DMS153 treated with DMSO at 0.1 percent for 48 hours (cell line): Measurements from ENCODE around the gene SLC24A3.
"Not testable (repeated sequence)": the region's sequence is repeated elsewhere in the genome, so short reads cannot be mapped to it uniquely, and the experiment has no call there.

ENCODE experiments used
- DNase-seq: peaks from one replicate; lab custom pipeline; 2025; ENCODE audit not compliant: unreplicated experiment; lab: John Stamatoyannopoulos, UW

The SLC24A3 gene

DNA sequence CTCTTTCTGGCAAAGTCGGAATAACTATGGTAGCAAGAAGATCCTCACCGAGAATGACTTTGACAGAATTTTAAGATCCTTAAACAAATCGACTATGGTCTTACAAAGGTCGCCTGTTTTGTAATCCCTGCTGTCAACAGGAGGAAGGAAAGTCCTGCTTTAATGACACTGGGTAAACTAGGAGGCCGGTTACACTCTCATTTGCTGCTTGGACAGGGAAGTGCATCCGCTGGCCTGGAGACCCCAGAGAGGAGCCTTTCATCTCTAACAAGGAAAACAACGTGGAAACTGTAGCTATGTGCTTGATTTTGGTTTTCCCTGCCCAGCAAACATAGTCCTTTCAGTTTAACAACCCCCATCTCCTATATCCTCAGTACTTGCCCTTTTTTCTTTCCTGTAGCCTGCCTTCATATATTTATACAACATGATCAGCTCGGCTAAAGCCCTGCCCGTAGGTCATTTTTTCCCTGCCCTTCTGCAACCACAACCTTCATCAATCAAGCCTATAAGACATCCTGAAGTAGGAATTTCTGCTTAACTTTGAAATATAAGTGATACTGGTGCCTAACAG is 448.5 kb downstream of the SLC24A3 start:
- no peak for DNase-seq

GRCh38 chr20:19661717-19662636 is 449.5 kb downstream of the SLC24A3 start:
- peak; percentile 59 for DNase-seq

DNA sequence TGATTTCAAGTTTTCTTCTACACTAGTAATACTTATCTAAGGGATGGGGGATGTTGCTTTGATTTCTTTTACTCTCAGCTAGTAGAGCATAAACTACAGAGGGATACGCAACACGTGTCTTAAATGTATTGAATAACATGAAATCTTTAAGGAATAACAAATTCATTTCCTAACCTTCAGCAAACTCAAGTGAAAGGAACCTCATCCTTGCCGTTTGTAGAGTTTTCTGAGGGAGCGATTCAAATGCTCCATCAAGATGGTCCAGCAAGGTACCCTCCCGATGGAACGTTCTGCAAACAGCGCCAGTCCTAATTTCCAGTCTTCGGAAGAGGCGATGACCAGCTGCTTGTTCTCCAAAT is 450.2 kb downstream of the SLC24A3 start:
- DNase-seq: no peak

DNA sequence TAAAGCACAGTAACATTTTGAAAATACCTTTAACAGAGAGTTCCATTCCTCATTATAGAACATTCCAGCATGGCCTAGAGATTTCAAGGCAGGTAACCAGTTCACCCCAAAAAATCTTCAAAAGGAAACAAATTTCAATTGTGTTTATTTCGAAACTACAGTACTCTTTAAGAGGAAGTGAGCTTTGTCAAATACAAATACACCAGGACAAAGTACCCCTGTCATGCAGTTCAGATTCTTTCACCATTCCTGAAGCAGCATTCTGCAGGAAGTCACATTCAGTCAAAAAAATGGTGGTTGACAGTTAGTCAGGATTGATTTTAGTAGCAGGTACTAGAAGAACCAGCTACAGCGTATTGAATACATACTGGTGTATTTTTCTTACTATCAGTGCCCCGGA is 456.0 kb downstream of the SLC24A3 start:
- no peak for DNase-seq

- no peak for DNase-seq
Measured at GRCh38 chr20:19670829-19671228, 458.4 kb downstream of the SLC24A3 start.

DNA sequence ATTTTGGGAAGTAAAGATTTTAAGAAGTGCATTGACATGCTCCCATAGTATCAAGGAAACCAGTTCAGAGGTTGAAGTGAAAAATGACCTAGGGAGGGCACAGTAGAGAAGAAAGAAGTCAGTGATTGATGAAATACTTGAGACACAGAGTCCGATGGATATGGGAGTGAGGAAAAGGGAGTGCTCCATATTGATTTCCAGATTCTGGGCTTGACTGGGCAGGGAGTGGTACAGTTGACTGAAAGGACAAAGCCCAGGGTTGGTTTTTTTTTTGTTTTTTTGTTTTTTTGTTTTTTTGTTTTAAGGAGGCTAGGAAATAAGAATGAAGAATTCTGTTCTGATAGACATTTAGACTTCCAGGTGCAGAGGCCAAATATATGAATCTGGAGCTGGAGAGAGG is 458.9 kb downstream of the SLC24A3 start:
- DNase-seq: no peak

DNA sequence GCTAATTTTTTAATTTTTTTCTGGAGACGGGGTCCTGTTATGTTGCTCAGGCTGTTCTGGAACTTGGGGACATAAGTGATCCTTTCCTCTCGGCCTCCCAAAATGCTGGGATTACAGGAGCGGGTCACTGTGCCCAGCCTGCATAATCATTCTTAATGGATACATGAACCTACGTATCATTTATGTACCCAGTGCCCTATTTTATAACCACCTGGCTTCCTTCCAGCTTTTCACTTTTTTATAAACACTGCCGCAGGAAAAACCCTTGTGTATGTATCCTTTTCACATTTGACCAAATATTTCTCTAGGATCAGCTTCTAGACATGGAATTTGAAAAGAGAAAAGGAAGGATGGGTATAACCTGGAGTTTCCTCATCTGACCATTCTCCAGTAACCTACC is 460.1 kb downstream of the SLC24A3 start:
- peak; percentile 11 for DNase-seq

GRCh38 chr20:19673575-19673974 is 461.1 kb downstream of the SLC24A3 start:
- no peak for DNase-seq

- DNase-seq: no peak
Measured at GRCh38 chr20:19676202-19676601, 463.8 kb downstream of the SLC24A3 start.

DNA sequence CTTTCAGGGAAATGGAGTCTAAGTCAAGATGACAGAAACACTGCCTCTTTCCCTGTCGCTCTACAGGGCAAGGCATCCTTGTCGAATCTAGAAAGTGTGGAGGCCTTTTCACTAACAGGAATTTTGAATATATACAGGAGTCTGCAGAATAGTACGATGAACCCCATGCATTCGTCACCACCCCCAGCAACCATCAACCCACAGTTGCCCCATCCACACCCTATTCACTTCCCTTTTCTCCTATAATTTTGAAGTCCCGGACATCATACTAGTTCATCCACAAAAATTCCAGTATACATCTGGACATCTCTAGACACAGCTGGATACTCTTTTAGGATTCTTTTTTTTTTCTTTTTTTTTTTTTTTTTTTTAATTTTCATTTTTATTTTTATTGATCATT is 464.9 kb downstream of the SLC24A3 start:
- DNase-seq: no peak

GRCh38 chr20:19678591-19678990 is 466.1 kb downstream of the SLC24A3 start:
- not testable (repeated sequence) for DNase-seq

GRCh38 chr20:19679900-19680495 is 467.6 kb downstream of the SLC24A3 start:
- DNase-seq: no peak

- no peak for DNase-seq
Measured at GRCh38 chr20:19682249-19682648, 469.8 kb downstream of the SLC24A3 start.

DNA sequence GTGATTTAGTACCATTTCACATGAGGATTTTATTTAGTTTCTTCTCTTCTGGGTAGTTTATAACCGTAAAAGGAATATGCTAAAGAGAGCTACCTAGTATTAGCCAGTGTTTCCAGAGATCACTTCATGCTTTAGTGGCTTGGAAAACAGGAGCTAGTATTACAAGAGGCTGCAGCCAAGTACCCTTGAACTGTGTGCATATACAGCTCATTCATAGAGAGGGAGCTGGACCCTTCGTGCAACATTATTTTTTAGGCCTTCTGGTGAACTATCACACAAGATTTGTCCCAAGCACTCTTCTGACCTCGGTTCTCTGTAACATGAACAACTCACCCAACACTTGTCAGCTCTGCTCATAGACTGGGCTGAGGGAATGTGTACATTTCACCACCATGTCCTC is 470.7 kb downstream of the SLC24A3 start:
- no peak for DNase-seq

DNA sequence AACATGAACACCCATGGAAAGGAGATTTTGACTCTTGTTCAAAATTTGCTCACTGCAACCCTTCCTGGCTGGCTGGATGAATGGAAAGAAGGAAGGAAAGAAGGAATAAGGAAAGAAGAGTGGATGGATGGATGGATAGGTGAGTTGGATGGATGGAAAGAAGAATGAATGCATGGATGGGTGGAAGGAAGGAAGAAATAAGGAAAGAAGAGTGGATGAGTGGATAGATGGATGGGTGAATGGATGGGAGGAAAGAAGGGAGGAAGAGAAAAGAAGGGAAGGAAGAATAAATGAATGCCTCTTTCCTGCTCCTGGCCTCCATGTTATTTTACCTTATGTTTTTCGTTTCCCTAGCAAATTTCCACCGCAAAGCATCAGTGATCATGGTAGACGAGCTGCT is 471.4 kb downstream of the SLC24A3 start:
- DNase-seq: no peak

DNA sequence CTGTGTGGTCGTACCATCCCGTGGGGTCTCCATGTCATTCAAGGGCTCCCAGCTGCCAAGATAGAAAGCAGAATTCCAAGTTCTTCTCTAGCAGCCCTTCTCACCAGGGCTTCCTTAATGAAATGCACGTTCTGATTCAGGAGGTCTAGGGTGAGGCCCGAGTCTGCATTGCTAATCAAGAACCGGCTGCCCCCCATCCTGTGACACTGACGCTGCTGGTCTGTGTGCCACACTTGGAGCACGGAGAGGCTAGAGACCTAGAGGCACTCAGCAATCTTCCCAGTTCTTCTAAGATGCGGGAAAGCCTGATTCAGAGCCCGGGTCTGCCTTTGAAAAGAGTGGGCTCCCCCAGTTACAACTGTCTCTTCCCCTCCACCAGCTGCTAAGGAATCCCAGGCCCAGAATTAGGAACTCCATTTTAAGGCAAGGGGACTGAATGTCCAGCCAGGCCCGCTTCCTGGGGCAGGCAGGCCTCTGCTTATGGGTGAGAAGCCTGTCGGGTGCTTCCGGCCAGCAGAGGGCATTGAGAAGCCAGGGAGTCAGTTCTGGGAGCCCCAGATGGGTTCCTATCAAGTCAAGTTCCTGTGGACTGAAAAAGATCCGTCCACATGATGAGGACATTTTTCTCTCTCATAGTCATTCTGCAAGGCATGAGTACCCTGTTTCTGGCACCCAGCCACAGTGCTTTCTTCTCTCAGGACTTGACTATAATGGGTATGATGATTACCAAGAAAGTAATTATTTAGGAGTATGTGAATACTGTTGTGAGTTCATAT is 475.8 kb downstream of the SLC24A3 start:
- DNase-seq: peak; percentile 20

GRCh38 chr20:19690462-19690861 is 478.0 kb downstream of the SLC24A3 start:
- DNase-seq: no peak

DNA sequence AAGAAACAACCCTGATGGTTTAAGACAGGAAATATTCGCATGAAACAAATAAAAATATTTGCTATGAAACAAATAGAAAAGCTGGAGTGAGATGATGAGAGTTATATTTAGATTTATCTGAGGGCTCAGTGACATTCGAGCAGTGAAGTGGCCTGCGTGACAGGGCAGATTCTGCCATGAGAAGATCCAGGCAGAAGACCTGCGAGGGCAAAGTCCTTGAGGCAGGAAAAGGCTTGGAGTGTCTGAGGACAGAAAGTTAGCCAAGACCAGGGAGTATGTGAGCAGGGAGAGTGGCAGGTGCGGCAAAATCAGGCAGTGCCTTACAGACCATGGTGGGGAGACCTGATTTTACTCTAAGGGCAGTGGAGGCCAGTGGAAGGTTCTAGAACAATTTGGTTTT is 478.7 kb downstream of the SLC24A3 start:
- no peak for DNase-seq

DNA sequence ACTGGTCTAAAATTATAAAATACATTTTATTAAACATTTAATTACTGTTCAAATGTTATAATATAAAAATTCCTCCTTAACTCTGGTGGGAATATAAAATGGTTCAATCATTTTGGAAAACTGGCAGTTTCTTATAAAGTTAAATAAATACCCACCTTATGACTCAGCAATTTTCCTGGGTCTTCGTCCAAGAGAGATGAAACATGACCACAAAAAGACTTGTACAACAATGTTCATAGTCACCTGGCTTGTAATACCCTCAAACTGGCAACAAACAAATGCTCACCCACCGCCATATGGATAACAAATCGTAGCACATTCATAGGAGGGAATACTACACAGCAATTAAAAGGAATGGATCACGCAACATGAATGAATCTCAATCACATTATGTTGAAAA is 479.7 kb downstream of the SLC24A3 start:
- DNase-seq: no peak

DNA sequence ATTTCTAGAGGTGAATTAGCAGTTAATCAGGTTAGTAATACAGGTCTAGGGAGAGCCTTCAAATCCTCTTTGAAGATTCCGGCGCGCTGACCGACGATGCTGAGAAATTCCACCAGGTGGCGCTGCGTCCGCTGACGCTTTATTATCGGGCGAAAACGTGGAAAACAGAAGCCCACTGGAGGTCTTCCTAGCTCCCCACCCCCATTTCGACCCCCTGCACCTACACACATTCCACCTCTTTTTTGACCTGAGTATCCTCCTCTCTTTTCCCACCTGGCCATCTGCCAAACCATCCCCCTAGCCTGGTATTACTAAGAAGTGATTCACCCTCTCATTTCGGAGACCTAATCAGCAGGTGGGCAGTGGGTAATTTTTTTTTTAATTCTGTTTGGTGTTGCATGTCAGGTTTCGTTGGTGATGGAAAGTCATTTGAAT is 480.3 kb downstream of the SLC24A3 start:
- peak; percentile 3 for DNase-seq

DNA sequence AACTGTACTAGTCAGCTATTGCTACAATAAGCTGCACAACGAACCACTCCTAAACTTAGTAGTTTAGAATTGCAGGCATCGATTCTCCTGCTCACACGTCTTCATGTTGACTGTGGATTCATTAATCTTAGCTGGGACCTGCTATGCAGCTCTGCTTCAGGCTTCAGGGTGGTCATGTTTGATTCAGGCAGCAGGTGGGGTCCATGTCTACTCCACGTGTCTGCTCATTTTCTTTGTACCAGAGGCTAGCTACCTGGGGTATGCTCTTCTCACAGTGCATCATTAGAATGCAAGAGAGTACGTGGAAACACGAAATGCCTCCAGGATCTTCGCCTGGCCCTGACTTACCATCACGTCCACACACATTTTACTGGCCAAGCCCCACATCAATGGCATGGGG is 481.1 kb downstream of the SLC24A3 start:
- DNase-seq: no peak
